WTC11 (cell line): ENCODE results near the gene EYS. TPM values are rescaled to one million over a fixed set of nuclear protein-coding genes. Genes with fewer than 3 reads are reported as not detected.

Experiments used
- ATAC-seq: fragments of 200-7000 bp; cut with Tn5 transposase; 2 replicates; pipeline ENCODE4 v1.10.0; 2021; ENCODE audit warnings: mild to moderate bottlenecking, moderate library complexity
- CTCF ChIA-PET: fragments of 300-600 bp; sonication (Branson Sonifier 250); formaldehyde crosslinking; loops from one replicate; lab custom pipeline; 2021; ENCODE audit warnings: antibody characterized with exemption; lab: Charles Lee
- POLR2A ChIA-PET: fragments of 350-600 bp; sonication (Branson Sonifier 250); formaldehyde crosslinking; loops from one replicate; lab custom pipeline; 2021; ENCODE audit warnings: antibody characterized with exemption; lab: Charles Lee
- DNase-seq: peaks from one replicate; pipeline ENCODE4 v3.0.0; 2021; ENCODE audit warnings: low spot score
- H3K27ac Mint-ChIP-seq: 2 replicates; pipeline ENCODE4 v1.8.0; 2021; ENCODE audit warnings: mixed read lengths
- H3K27me3 Mint-ChIP-seq: 2 replicates; pipeline ENCODE4 v1.8.0; 2021; ENCODE audit warnings: low read depth, mild to moderate bottlenecking, moderate library complexity, mixed read lengths
- H3K36me3 Mint-ChIP-seq: 2 replicates; pipeline ENCODE4 v1.8.0; 2021; ENCODE audit warnings: mixed read lengths
- H3K4me1 Mint-ChIP-seq: 2 replicates; pipeline ENCODE4 v1.8.0; 2022; ENCODE audit warnings: mixed read lengths
- H3K4me3 Mint-ChIP-seq: 2 replicates; pipeline ENCODE4 v1.8.0; 2021; ENCODE audit warnings: mild to moderate bottlenecking, moderate library complexity, mixed read lengths
- H3K9me3 Mint-ChIP-seq: 2 replicates; pipeline ENCODE4 v1.8.0; 2021; ENCODE audit warnings: mixed read lengths
- ATF2 ChIP-seq: sonication (generic); formaldehyde crosslinking; IDR thresholded peaks from 2 replicates; pipeline ENCODE4 v1.8.1; 2022; ENCODE audit warnings: low read depth, missing genetic modification reagents, borderline replicate concordance
- CBFB ChIP-seq: sonication (generic); formaldehyde crosslinking; IDR thresholded peaks from 2 replicates; pipeline ENCODE4 v1.8.1; 2022; ENCODE audit warnings: mild to moderate bottlenecking, low read depth, missing genetic modification reagents
- CTCF ChIP-seq: fragments of 200-600 bp; IDR thresholded peaks from 2 replicates; pipeline ENCODE4 v1.8.0; 2022; ENCODE audit warnings: antibody characterized with exemption
- E2F1 ChIP-seq: sonication (generic); formaldehyde crosslinking; IDR thresholded peaks from 2 replicates; pipeline ENCODE4 v1.8.0; 2022; ENCODE audit warnings: mild to moderate bottlenecking, missing genetic modification reagents
- ELF4 ChIP-seq: sonication (generic); formaldehyde crosslinking; IDR thresholded peaks from 2 replicates; pipeline ENCODE4 v1.8.1; 2022; ENCODE audit warnings: low read depth, mild to moderate bottlenecking, moderate library complexity, missing genetic modification reagents
- EMX1 ChIP-seq: fragments of 250-450 bp; sonication (Bioruptor Pico); IDR thresholded peaks from 2 replicates; pipeline ENCODE4 v1.8.0; 2021; ENCODE audit warnings: mild to moderate bottlenecking
- ETV6 ChIP-seq: sonication (generic); formaldehyde crosslinking; IDR thresholded peaks from 2 replicates; pipeline ENCODE4 v1.8.1; 2022; ENCODE audit warnings: mild to moderate bottlenecking, missing genetic modification reagents
- FOXJ3 ChIP-seq: sonication (generic); formaldehyde crosslinking; IDR thresholded peaks from 2 replicates; pipeline ENCODE4 v1.9.0; 2021; ENCODE audit warnings: missing genetic modification reagents, mild to moderate bottlenecking, borderline replicate concordance
- FOXK1 ChIP-seq: sonication (generic); formaldehyde crosslinking; IDR thresholded peaks from 2 replicates; pipeline ENCODE4 v1.8.0; 2022; ENCODE audit warnings: mild to moderate bottlenecking, moderate library complexity, missing genetic modification reagents
- GTF2I ChIP-seq: fragments of 250-450 bp; sonication (Bioruptor Pico); conservative IDR thresholded peaks from 2 replicates; pipeline ENCODE4 v1.4.0; 2021; ENCODE audit warnings: mild to moderate bottlenecking
- HMGA2 ChIP-seq: fragments of 250-450 bp; sonication (Bioruptor Pico); IDR thresholded peaks from 2 replicates; pipeline ENCODE4 v1.4.0; 2021; ENCODE audit warnings: mild to moderate bottlenecking, moderate library complexity
- MXD4 ChIP-seq: fragments of 250-450 bp; sonication (Bioruptor Pico); IDR thresholded peaks from 2 replicates; pipeline ENCODE4 v1.8.0; 2021; ENCODE audit warnings: mild to moderate bottlenecking, moderate library complexity, borderline replicate concordance
- TEAD4 ChIP-seq: sonication (generic); formaldehyde crosslinking; IDR thresholded peaks from 2 replicates; pipeline ENCODE4 v1.8.0; 2022; ENCODE audit warnings: mild to moderate bottlenecking, missing genetic modification reagents
- ZNF263 ChIP-seq: sonication (generic); formaldehyde crosslinking; IDR thresholded peaks from 2 replicates; pipeline ENCODE4 v1.8.1; 2022; ENCODE audit warnings: low read depth, mild to moderate bottlenecking, moderate library complexity, missing genetic modification reagents
- ZNF423 ChIP-seq: fragments of 250-450 bp; sonication (Bioruptor Pico); IDR thresholded peaks from 2 replicates; pipeline ENCODE4 v2.1.2; 2022; ENCODE audit warnings: mild to moderate bottlenecking, moderate library complexity
- ZNF671 ChIP-seq: fragments of 250-450 bp; sonication (Bioruptor Pico); IDR thresholded peaks from 2 replicates; pipeline ENCODE4 v1.8.0; 2021; ENCODE audit warnings: mild to moderate bottlenecking
- total RNA-seq: library from RNA; stranded (reverse); gene quantifications from 3 replicates; pipeline ENCODE4 v1.2.3, GENCODE V29; 2021
- TF ChIP-seq, protein P1 (sequence below): sonication (generic); formaldehyde crosslinking; IDR thresholded peaks from 2 replicates; pipeline ENCODE4 v1.8.1; 2023; ENCODE audit warnings: mild to moderate bottlenecking, missing genetic modification reagents, borderline replicate concordance

Gene EYS
- total RNA-seq, 1 experiment from 2014 or later, result not detected

GRCh38 chr6:64520050-64520449 lies 1187.0 kb downstream of the EYS start:
- ATAC-seq (no peak), DNase-seq (no peak)
- H3K36me3 Mint-ChIP-seq, result peaks cover 18% of the 10 kb centered on the region
- peaks cover 13% of the 10 kb centered on the region for H3K4me1 Mint-ChIP-seq
- H3K4me3 Mint-ChIP-seq, result no peak overlapping the region
- no peak overlapping the region for H3K27ac Mint-ChIP-seq
- ChIA-PET CTCF (no interaction called here), POLR2A (no interaction called here)
- H3K9me3 Mint-ChIP-seq, result peaks cover 56% of the 10 kb centered on the region
- H3K27me3 Mint-ChIP-seq, result peaks cover 7% of the 10 kb centered on the region
- TF ChIP-seq E2F1 (CRISPR knock-in tag), result no peak

DNA sequence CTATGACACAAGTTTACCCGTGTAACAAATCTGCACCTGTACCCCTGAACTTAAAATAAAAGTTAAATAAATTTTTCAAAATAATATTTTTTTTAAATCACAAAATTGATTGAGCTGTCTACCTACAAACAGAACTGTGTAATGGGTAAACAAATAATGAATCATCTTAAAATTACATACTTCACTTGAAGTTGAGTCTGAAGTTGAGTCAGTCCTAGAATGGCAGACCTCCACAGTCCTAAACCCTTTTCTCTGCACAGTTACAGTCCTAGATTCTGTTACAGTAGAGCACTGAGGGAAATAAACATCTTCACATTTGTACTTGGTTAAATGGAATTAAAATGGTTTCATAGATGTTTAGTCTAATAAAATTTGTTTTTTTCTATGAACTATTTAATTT lies 1190.6 kb downstream of the EYS start:
- Mint-ChIP-seq H3K36me3 (peaks cover 22% of the 10 kb centered on the region), H3K27me3 (peaks cover under 1% of the 10 kb centered on the region), H3K4me3 (no peak overlapping the region), H3K9me3 (peaks cover 53% of the 10 kb centered on the region), H3K27ac (no peak overlapping the region), H3K4me1 (no peaks in the 10 kb centered on the region)
- no peak for DNase-seq
- ATAC-seq, result no peak
- CTCF ChIA-PET, result no interaction called here
- POLR2A ChIA-PET, result no interaction called here
- no peak for TF ChIP-seq TEAD4
- TF ChIP-seq ELF4, result no peak

- Mint-ChIP-seq H3K27me3 (no peaks in the 10 kb centered on the region; the same call in 1 of the 2 replicates), H3K27ac (no peak overlapping the region), H3K36me3 (peaks cover 19% of the 10 kb centered on the region), H3K4me1 (no peaks in the 10 kb centered on the region), H3K9me3 (peaks cover 37% of the 10 kb centered on the region), H3K4me3 (no peak overlapping the region)
- TF ChIP-seq FOXJ3 (no peak), ZNF423 (CRISPR knock-in tag) (no peak), ZNF671 (no peak), ATF2 (CRISPR knock-in tag) (no peak), ZNF263 (CRISPR knock-in tag) (no peak), MXD4 (no peak), GTF2I (no peak), EMX1 (CRISPR knock-in tag) (no peak), ETV6 (CRISPR knock-in tag) (no peak), HMGA2 (CRISPR knock-in tag) (no peak), CBFB (CRISPR knock-in tag) (no peak), FOXK1 (CRISPR knock-in tag) (no peak)
- TF ChIP-seq, protein P1, sequence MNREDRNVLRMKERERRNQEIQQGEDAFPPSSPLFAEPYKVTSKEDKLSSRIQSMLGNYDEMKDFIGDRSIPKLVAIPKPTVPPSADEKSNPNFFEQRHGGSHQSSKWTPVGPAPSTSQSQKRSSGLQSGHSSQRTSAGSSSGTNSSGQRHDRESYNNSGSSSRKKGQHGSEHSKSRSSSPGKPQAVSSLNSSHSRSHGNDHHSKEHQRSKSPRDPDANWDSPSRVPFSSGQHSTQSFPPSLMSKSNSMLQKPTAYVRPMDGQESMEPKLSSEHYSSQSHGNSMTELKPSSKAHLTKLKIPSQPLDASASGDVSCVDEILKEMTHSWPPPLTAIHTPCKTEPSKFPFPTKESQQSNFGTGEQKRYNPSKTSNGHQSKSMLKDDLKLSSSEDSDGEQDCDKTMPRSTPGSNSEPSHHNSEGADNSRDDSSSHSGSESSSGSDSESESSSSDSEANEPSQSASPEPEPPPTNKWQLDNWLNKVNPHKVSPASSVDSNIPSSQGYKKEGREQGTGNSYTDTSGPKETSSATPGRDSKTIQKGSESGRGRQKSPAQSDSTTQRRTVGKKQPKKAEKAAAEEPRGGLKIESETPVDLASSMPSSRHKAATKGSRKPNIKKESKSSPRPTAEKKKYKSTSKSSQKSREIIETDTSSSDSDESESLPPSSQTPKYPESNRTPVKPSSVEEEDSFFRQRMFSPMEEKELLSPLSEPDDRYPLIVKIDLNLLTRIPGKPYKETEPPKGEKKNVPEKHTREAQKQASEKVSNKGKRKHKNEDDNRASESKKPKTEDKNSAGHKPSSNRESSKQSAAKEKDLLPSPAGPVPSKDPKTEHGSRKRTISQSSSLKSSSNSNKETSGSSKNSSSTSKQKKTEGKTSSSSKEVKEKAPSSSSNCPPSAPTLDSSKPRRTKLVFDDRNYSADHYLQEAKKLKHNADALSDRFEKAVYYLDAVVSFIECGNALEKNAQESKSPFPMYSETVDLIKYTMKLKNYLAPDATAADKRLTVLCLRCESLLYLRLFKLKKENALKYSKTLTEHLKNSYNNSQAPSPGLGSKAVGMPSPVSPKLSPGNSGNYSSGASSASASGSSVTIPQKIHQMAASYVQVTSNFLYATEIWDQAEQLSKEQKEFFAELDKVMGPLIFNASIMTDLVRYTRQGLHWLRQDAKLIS (CRISPR knock-in tag), result no peak
- ChIA-PET POLR2A (no interaction called here), CTCF (no interaction called here)
- DNase-seq (no peak), ATAC-seq (no peak)
These were observed 1199.4 kb downstream of the EYS start for GRCh38 chr6:64507661-64508060.

DNA sequence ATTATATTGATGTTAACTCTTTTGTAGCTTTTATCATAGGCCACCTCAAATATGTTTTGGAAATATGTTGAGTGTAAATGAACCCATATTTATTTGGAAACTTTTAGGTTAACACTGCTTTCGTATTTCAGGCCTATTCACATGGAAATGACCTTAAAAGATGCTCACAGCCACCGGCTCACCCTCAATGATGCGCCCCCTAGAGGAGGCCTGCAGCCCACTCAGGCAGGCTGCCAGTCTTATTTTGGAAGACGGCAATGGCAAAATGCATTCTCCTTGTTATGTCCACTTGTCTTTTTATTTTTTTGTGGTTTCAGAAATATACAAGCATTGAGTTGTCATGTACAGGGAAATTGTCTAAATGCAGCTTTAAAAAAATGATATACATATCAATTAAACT lies 1201.7 kb downstream of the EYS start:
- TF ChIP-seq CTCF, result peak; percentile 65
- no peak for TF ChIP-seq ZNF263 (CRISPR knock-in tag)
- H3K36me3 Mint-ChIP-seq, result peaks cover 15% of the 10 kb centered on the region
- ChIA-PET CTCF (no interaction called here), POLR2A (no interaction called here)
- H3K9me3 Mint-ChIP-seq, result peaks cover 26% of the 10 kb centered on the region
- no peak overlapping the region for H3K4me3 Mint-ChIP-seq
- ATAC-seq, result peak; percentile 77
- peak; percentile 54 for DNase-seq
- H3K27me3 Mint-ChIP-seq, result no peaks in the 10 kb centered on the region
- H3K27ac Mint-ChIP-seq, result no peak overlapping the region
- H3K4me1 Mint-ChIP-seq, result no peaks in the 10 kb centered on the region
